Activated T-helper 1 cell treated with anti-CD3 and anti-CD28 coated beads, Interleukin-2, amount 50 U/mL, for 16 hours (primary cell): ENCODE results near the gene CLCN5.
A peak's percentile ranks its signal among the peaks of the same experiment; 100 is the strongest.

ENCODE experiments used
- DNase-seq, 2 donors: peaks; one replicate each; pipeline ENCODE4 v3.0.0-alpha.2; 2020; ENCODE audit warnings: low read depth in 1 of 2, low spot score in 1 of 2

CLCN5 gene

DNA sequence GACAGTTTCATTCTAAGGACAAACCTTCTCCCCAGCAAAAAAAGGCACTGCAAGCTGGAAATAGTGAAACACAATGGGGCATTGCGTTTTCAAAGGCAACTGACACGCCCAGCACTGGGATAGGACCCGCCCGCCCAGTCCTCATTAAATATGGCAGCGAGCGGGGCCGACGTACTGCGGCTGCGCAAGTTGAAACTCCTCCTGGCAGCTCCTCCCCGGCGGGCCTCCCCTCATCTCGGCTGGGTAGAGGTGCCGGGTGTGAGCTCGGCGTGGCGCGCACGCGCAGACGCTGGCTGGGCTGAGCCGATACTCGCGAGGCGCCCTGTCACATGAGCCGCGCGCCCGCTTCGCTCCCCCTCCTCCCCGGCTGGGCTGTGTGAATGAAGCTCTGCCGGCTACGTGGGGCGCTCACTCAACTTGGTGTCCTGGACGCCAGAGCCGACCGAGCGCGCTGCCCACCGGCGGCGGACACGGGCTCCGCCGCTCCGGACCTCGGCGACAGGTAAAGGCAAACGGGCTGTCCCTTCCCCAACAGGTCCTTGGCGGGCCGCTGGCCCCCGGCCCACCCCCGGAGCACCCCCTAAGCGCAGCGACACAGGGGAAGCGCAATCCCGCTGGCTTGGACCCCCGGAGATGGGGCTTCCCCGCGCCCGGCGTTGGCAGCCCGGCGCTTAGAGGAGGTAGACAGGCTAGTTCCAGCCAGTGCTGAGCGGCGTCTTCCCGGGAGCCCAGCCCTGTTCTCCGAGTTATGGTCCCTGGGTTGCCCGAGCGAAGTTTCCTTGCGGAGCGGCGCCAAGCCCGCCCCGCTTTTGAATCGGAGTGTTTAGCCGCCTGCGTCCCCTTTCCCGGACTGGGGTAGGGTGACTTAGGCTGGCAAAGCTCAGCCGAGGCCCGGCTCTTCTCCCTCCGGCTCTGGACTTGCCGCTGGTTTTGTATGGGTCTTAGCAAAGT lies at the start of gene CLCN5:
TSS of gene CLCN5 (plus strand) at position 306 of the 951 bp plus-strand sequence. CDS start 2,703 bp downstream, outside the sequence.
- peak; percentile 79 to 90 for DNase-seq

DNA sequence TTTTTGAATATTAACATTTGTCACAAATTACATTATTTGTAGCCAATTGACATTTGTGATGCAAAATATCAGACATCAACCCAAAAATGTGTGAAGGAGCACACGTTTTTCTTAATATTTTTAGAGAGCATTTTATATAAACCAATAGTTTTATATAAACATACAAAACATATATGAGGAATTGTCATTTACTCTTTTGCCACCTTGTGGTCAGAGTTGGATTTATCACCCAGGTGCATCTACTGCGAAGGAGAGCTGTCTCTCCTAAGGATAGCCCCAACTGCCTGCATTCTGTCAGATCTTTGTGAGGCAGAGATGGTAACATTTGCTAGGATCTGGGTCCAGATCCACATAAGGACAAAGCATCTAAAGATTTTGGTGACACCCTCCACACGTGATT lies 45.6 kb upstream of the CLCN5 start:
- DNase-seq = no peak

DNA sequence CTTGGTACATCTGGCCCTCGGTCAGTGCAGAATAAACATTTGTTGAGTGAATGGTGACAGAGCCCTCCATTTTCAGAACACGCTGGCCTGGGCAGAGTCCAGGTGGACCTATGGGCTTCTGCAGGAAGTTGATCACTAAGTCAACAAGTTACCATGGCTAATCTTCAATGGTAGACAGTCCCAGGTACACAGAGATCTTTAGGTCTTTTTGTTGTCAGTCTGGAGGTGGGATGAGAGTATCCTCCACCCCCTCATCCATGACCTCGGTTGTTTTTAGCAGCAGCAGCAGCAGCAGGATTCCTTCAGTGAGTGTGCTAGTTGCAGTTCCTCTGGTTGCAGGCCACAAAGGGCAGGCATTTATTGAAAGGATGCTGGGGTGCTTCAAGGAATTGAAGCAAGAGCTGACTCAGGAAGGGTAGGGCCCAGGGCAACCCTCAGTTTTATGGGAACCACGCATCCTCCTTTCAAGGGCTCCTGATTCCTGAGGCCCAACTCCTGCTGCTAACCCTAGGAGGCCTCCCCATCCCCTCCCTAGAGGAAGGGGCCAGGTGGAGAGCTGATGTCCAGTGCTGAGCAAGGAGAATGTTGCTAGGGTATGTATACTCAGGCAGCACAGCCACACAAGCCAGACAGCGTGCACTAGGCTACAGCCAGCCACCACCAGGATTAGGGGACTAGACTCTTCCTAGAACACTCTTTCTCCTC lies 44.8 kb upstream of the CLCN5 start:
- no peak for DNase-seq

DNA sequence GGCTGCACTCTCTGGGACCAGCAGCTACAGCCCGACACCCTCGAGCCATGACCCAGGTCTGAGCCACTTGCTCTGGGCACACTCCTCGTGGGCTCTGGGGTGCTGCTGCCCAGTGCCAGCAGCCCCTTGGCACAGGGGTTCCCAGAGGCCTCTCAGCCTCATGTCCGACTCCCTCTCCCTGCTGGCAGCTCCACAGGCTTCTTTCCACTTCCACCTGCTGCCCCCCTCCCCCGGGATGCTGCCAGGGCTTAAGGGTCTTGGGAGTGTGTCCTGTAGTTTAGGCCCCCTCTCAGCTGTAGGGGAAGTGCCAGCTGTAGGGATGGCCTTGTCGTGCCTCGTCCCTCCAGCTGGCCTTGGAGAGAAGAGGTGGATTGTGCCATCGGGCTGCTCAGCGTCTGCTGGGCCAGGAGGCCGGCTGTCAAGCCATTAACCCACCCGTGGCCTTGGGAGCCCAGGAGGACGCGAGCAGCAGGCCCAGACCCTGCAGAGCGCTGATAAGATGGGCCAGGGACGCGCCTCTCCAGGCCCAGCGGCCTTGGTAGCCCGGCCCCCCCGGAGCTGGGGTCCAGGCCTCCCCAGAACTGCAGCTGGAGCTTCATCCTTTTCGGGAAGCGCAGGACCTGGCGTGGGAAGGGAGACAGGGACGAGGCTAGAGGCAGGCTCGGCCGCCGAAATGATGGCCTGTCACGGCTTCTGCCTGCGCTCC lies 44.1 kb upstream of the CLCN5 start:
- no peak for DNase-seq

DNA sequence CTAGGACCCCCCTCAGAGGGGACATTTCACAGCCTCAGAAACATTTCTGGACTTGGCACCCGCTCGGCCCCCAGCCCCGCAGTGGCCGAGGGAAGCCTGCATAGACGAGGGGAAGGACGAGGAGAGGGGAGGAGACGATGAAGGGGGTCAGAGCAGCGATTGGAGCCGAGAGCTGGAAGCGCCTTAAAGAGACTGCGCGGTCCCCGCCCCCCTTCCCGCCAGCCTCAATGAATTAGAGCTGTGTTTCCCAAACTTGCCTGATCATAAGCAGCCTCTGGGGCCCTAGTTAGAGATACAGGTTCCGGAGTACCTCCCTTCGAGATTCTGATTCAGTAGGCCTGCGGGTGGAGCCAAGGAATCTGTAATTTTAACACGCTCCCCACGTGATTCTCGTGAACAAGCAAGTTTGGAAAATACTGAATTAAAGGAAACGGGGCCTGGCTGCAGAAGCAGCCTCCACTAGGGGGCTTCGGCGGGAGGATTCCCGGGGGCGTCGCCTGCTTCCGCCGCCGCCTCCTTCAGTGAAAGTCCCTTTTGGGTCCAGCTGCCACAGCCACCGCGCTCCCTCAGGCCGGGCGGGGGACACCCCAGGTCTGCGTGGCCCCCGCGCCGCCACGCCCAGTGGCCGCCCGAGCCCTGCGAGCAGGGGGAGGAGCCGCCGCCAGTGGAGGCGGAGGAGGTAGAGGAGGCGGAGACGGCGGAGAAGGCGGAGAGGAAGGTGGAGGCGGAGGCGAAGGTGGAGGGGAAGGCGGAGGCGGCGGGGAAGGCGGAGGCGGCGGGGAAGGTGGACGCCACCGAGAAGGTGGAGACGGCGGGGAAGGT lies 43.4 kb upstream of the CLCN5 start, which contains the start of gene USP27X:
TSS of gene USP27X (plus strand) at position 651 of the 822 bp plus-strand sequence. CDS start 824 bp downstream, outside the sequence.
- DNase-seq = peak; percentile 49 to 68

DNA sequence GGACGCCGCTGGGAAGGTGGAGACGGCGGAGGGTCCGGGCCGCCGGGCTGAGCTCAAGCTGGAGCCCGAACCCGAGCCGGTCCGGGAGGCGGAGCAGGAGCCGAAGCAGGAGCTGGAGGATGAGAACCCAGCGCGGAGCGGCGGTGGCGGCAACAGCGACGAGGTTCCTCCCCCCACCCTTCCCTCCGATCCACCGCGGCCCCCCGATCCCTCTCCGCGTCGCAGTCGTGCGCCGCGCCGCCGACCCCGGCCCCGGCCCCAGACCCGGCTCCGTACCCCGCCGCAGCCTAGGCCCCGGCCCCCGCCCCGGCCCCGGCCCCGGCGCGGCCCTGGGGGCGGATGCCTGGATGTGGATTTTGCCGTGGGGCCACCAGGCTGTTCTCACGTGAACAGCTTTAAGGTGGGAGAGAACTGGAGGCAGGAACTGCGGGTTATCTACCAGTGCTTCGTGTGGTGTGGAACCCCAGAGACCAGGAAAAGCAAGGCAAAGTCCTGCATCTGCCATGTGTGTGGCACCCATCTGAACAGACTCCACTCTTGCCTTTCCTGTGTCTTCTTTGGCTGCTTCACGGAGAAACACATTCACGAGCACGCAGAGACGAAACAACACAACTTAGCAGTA lies 42.6 kb upstream of the CLCN5 start:
- DNase-seq = no peak

DNA sequence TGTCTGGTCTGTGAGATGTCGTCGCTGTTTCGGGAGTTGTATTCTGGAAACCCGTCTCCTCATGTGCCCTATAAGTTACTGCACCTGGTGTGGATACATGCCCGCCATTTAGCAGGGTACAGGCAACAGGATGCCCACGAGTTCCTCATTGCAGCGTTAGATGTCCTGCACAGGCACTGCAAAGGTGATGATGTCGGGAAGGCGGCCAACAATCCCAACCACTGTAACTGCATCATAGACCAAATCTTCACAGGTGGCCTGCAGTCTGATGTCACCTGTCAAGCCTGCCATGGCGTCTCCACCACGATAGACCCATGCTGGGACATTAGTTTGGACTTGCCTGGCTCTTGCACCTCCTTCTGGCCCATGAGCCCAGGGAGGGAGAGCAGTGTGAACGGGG lies 41.7 kb upstream of the CLCN5 start:
- no peak for DNase-seq

DNA sequence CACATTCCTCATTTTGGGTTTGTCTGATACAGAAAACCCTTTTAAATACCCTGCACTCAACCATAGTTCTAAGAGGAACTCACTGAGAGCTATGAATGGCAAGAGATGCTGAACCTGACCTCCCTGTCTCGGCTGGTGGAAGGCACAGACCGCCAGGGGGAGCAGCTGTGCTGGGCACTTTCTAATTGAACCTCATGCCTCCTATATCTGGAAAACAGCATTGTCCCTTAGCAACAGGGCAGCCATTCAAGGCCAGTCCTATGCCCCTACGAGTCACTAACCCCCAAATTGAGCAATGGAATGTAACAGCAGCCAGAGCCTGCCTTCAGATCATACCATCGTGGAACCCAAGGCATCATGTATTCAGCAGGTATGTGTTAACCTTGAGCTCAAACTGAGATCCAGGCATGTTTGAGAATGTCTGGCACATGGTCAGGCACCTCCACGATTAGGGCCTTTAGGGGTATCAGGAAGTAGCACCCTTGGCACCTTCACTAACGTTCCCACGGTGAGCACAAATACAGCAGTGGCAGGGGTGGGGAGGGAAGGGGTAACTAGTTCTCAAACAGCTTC lies 38.0 kb upstream of the CLCN5 start:
- peak; percentile 26 to 28 for DNase-seq

DNA sequence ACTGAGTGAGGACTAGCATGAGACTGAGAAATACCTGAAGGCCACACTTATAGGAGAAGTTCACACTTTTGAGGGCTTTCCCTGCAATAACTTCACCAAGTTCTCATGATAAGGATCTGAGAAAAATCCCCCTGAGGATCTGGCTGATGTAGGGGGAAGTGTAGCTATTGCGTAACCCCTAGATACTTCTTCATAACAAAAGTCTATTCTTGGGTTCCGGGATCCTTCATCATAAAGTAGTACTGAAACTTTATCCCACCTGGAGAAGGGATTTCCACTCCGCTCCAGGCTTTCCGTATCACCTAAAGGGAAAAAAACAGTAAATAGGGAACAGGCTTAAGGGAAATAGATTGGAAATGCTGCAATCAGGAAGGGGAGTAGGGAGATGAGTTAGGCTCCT lies 29.9 kb upstream of the CLCN5 start:
- DNase-seq = no peak

DNA sequence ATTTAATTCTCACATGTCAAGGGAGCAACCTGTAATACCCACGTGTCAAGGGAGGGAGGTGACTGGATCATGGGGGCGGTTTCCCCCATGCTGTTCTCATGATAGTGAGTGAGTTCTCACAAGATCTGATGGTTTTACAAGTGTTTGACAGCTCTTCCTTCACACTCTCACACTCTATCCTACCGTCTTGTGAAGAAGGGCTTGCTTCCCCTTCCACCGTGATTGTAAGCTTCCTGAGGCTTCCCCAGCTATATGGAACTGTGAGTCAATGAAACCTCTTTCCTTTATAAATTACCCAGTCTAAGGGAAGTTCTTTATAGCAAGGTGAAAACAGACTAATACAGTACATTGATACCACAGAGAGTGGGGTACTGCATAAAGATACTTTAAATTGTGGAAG lies 25.4 kb upstream of the CLCN5 start:
- DNase-seq = no peak

DNA sequence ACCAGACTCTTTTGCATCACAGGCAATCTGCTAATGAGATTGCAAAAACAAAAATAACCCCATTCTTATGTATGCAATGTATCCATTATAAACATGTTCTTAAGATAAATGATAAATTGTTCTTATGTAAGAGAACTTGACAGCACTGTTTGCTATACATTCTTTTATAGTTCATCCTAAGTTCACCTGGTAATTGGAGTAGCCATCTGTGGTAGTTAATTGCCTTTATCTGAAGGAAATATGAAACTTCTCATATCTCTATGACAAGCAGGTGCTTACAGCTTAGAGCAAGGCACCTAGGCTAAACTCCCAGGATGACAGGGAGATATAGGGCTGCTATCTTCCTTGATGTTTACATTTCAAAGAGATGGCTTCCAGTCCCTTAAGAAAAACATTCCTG lies 21.3 kb upstream of the CLCN5 start:
- no peak for DNase-seq

DNA sequence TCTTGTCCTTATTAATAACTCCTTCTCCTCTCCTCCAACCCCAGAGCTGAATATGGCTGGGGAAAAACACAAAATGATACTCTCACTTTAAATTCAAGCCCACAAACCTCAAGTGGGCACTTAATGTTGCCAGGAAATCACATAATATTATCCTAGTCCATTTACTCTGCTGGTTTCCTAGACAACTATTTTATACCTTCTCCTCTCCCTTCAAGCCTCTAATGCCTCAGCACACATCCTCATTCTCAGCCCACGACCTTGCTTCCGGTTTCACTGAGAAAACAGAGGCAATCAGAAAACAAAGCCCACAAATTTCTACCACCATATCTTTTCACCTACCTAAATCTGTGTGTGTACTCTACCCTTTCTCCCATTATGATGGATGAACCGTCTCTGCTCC lies 12.1 kb upstream of the CLCN5 start:
- no peak for DNase-seq

DNA sequence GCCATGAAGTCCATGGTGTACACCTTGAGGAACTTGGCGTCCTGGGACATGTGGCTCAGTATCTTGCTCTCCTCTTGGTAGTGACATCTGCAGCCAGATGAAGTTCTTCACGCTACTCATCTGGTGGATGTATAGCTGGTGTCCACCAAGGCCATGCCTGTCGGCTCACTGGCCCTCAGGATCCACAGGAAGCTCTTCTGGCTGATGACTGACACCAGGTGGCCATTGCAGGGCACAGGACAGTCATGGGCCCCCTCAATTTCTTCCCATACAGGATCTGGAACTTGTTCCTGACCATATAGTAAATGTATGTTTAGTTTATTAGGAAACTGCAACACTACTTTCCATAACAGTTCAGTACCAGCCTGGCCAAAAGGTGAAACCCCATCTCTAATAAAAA lies 10.3 kb upstream of the CLCN5 start:
- no peak for DNase-seq

DNA sequence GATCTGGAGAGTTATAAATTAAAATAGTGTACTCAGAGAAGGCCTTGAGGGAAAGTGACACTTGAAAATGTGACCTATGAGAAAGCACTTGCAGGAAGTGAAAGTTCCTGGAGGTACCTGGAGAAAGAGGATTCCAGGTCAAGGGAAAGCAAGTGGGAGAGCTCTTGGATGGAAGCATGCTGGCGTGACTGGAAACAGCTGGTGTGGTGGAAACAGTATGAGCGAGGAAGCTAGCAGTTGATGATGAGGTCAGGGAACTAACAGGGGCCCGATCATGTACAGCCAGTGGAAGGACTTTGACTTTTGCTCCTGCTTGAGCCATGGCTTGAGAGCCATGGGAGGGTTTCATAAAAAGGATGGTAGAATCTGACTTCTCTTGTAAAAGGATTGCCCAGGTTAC lies 9.5 kb upstream of the CLCN5 start:
- no peak for DNase-seq

DNA sequence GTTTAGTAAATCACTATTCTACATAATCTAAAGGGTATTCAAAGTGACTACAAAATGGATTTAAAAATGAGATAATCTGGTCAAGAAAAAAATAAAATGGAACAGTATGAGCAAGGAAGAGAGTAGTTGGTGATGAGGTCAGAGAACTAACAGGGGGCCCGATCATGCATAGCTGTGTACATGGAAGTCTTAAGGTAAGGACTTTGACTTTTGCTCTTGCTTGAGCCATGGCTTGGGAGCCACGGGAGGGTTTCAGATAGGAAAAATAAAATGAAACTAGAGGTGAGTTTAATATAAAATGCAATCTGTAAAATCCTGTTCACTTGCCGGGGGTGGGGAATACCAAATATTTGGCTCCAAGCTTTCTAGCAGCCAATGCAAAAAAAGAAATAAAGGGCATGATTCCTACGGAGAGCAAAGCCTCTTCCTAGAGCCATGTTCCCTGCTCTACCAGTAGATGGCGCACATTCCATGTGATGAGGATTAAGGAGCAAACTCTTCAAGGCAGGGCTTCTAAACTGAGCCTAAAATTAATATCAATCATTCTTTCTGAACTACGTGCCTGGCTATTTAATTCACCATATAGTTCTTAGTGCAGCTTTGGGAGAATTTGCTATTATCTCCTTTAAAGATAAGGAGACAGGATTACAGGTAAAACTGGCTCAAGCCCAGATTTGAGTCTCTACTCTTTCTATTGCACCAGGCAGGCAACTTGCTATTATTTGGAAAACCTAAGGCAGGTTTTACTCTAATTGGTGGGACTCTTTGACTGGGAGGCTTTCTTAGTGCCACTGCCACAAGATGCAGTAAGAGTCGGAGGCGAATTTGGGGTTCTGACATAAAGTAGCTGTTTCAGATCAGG lies 6.8 kb upstream of the CLCN5 start:
- peak in 1 of 2 donors; percentile 20 for DNase-seq

DNA sequence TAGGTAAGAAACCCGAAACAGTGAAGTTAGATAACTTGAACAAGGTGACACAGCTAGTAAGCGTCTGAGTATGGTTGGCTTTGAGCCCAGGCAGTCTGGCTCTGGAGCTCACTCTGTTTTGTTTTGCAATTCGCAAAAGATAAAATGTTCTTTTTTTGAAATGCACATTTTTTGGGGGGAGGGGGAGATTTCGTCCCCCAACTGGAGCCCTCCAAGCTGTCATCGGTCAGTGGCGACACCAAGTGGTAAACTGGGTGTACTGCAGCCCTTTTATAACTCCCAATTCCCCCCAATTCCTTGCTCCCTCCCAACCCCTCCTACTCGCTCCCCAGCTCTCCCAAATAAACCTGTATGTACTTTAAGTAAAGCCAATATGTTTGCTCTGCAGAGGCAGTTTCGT lies 2.8 kb upstream of the CLCN5 start:
- DNase-seq = no peak

DNA sequence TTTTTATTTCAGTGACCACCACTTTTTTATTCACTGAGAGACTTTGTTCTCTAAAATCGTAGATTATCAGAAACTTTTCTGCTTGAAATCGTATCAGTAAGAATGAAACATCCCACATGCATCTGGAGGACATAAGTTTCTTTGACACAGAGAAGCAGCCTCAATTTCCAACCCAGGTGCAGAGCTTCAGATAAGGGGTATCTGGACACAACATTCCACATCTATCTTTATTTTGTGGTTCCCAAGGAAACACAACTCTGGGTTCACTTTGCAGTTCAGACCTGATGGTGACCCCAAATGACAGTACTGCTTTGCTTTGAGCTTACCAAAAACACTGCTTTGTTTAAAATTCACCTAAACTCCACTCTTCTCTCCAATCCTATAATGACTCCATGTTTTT lies 1.3 kb upstream of the CLCN5 start:
- DNase-seq = no peak

DNA sequence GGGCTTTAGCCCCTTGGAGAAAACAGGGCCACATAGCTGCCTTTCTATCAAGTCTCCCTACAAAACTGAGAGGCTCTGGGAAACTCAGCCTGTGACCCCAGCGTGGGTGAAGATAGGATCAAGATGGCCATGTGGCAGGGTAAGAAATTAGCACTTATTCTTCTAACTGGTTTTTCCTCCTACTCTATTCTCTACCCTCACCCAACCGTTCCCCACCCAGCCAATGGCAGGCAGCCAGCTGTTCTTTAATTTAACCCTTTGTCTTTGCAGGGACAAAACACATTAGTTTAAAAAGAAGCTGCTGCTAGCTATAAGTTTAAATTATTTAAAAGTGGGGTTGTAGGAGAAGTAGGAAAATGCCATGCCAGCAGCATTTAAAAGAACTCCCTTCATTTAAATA lies 2.8 kb downstream of the CLCN5 start:
- no peak for DNase-seq

DNA sequence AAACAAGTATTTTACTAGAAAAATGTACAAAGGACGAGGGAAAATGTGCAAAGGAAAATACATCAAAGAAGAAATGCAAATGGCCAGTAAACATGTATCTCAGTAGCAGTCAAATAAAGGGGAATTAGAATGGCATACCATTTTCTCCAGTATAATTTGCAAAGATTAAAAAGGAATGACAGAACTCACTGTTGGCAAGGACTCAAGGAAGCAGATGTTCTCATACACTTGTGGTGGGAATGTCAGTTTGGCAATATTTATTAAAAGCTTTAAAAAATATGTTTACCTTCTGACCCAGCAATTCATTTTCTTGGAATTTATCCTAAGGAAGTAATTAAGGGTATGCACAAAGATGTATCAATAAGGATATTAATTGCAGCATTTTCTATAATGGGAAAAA lies 7.6 kb downstream of the CLCN5 start:
- no peak for DNase-seq
